Tibial artery (tissue), 4 donors: ENCODE results near the gene ACTA1.
"Not testable (repeated sequence)": the region's sequence is repeated elsewhere in the genome, so short reads cannot be mapped to it uniquely, and the experiment has no call there.

Experiments used
- DNase-seq, 2 donors: peaks; one replicate each; pipeline ENCODE4 v3.0.0-alpha.2; 2019
- H3K27ac ChIP-seq, 2 donors: fragments of 200-600 bp; sonication (generic) in 1 of 2; 1 replicate in 1 of 2; 2 replicates in 1 of 2; pipeline ENCODE4 v1.5.1; 2018 to 2019; ENCODE audit warnings: mild to moderate bottlenecking in 1 of 2
- H3K27me3 ChIP-seq, 2 donors: fragments of 200-600 bp; sonication (generic) in 1 of 2; one replicate each; pipeline versions ENCODE4 v1.5.1 to v1.6.0; 2016 to 2019
- H3K36me3 ChIP-seq, 3 donors: fragments of 200-600 bp; sonication (generic) in 2 of 3; one replicate each; pipeline ENCODE4 v1.5.1; 2016 to 2019; ENCODE audit warnings: mild to moderate bottlenecking in 2 of 3
- H3K4me1 ChIP-seq, 4 donors: fragments of 200-600 bp; sonication (generic) in 2 of 4; 1 replicate in 3 of 4; 2 replicates in 1 of 4; pipeline ENCODE4 v1.5.1; 2016 to 2019
- H3K4me3 ChIP-seq, 2 donors: fragments of 200-600 bp; sonication (generic) in 1 of 2; 1 replicate in 1 of 2; 2 replicates in 1 of 2; pipeline ENCODE4 v1.5.1; 2018 to 2019; ENCODE audit warnings: mild to moderate bottlenecking in 2 of 2
- H3K9me3 ChIP-seq, 3 donors: fragments of 200-600 bp; sonication (generic) in 1 of 3; one replicate each; pipeline ENCODE4 v1.5.1; 2016 to 2019
- CTCF ChIP-seq, 2 experiments: fragments of 200-600 bp in 1 of 2; fragments of 450-650 bp in 1 of 2; IDR thresholded peaks; one replicate each; pipeline ENCODE4 v1.5.1; 2017 to 2019; ENCODE audit warnings: antibody characterized with exemption in 2 of 2, mild to moderate bottlenecking in 1 of 2, moderate library complexity in 1 of 2
- intact Hi-C: fragments of 100-400 bp; cut with DNase I; formaldehyde crosslinking; loops from one replicate; pipeline ENCODE4 v1.15.0; 2023; ENCODE audit warnings: low total_unique reads

The ACTA1 gene

GRCh38 chr1:229397762-229398161, 36.1 kb downstream of the ACTA1 start:
- no peak overlapping the region for H3K27ac ChIP-seq
- no peaks in the 10 kb centered on the region for H3K36me3 ChIP-seq
- no peaks in the 10 kb centered on the region for H3K4me1 ChIP-seq
- no peak for DNase-seq
- TF ChIP-seq CTCF (IDR thresholded peaks at IDR 0.05), result no peak
- H3K9me3 ChIP-seq, result no peaks in the 10 kb centered on the region
- peaks cover 0 to 36% of the 10 kb centered on the region in 2 donors for H3K27me3 ChIP-seq
- intact Hi-C loops, result no loop called here
- no peak overlapping the region for H3K4me3 ChIP-seq

- H3K27ac ChIP-seq, result no peak overlapping the region
- no peak for TF ChIP-seq CTCF (IDR thresholded peaks at IDR 0.05)
- H3K4me1 ChIP-seq, result no peaks in the 10 kb centered on the region
- no peaks in the 10 kb centered on the region for H3K36me3 ChIP-seq
- no peaks in the 10 kb centered on the region for H3K9me3 ChIP-seq
- intact Hi-C loops, result no loop called here
- no peak for DNase-seq
- no peak overlapping the region for H3K4me3 ChIP-seq
- H3K27me3 ChIP-seq, result peaks cover 0 to 38% of the 10 kb centered on the region in 2 donors
Observed at GRCh38 chr1:229396585-229397206, 37.2 kb downstream of the ACTA1 start.

- H3K4me1 ChIP-seq, H3K4me3 ChIP-seq, H3K27ac ChIP-seq, H3K36me3 ChIP-seq, intact Hi-C loops, DNase-seq, H3K9me3 ChIP-seq: not testable (repeated sequence)
- peaks cover 0 to 35% of the 10 kb centered on the region in 2 donors for H3K27me3 ChIP-seq
Observed at GRCh38 chr1:229394517-229394916, 39.4 kb downstream of the ACTA1 start.

GRCh38 chr1:229392936-229393335, 41.0 kb downstream of the ACTA1 start:
- no peak for DNase-seq
- Histone ChIP-seq H3K4me1 (no peaks in the 10 kb centered on the region), H3K9me3 (peaks cover 0 to 4% (median 0%) of the 10 kb centered on the region in 3 donors), H3K27ac (no peak overlapping the region), H3K36me3 (no peaks in the 10 kb centered on the region), H3K4me3 (no peak overlapping the region), H3K27me3 (peaks cover 0 to 35% of the 10 kb centered on the region in 2 donors)
- TF ChIP-seq CTCF (IDR thresholded peaks at IDR 0.05), result no peak
- intact Hi-C loops, result no loop called here

GRCh38 chr1:229390130-229390529, 43.8 kb downstream of the ACTA1 start:
- no peaks in the 10 kb centered on the region for H3K36me3 ChIP-seq
- peaks cover 0 to 4% (median 0%) of the 10 kb centered on the region in 3 donors for H3K9me3 ChIP-seq
- no peak overlapping the region for H3K27ac ChIP-seq
- TF ChIP-seq CTCF (IDR thresholded peaks at IDR 0.05), result no peak
- peaks cover 0 to 33% of the 10 kb centered on the region in 2 donors for H3K27me3 ChIP-seq
- H3K4me1 ChIP-seq, result no peaks in the 10 kb centered on the region
- intact Hi-C loops, result no loop called here
- DNase-seq, result no peak
- H3K4me3 ChIP-seq, result no peak overlapping the region

GRCh38 chr1:229388897-229389580, 44.9 kb downstream of the ACTA1 start:
- no peak for DNase-seq
- no peak for TF ChIP-seq CTCF (IDR thresholded peaks at IDR 0.05)
- no peak overlapping the region for H3K27ac ChIP-seq
- H3K9me3 ChIP-seq, result peaks cover 0 to 4% (median 0%) of the 10 kb centered on the region in 3 donors
- peaks cover 0 to 27% of the 10 kb centered on the region in 2 donors for H3K27me3 ChIP-seq
- no peaks in the 10 kb centered on the region for H3K4me1 ChIP-seq
- H3K4me3 ChIP-seq, result no peak overlapping the region
- H3K36me3 ChIP-seq, result no peaks in the 10 kb centered on the region
- intact Hi-C loops, result no loop called here
